HG02759 (cell line): Measurements from ENCODE around the gene CNFN.
A peak's percentile ranks its signal among the peaks of the same experiment; 100 is the strongest.

Source experiments
- ATAC-seq: cut with Tn5 transposase; IDR thresholded peaks from one replicate; pipeline ENCODE4 v1.9.1; 2021; ENCODE audit warnings: mild to moderate bottlenecking, moderate library complexity; ENCODE audit not compliant: unreplicated experiment

The CNFN gene

DNA sequence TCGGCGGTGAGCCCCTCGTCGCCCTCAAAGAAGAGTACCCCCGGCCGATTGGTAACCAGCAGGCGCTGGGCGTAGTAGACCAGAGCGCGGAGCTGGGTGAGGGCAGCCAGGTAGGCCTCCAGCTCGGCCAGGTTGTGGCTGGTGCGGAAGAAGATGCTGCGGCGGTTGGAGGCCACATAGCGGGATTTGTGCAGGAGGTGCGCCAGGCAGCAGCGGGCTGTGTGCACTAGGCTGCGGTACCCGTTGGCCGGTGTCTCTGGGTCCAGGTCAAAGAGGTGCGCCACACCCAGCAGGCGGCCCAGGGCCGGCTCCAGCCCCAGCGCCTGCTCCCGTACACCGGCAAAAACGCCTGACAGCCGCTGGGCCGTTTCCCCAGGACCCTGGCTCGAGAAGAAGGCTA lies 20.3 kb upstream of the CNFN start:
- ATAC-seq: no peak

DNA sequence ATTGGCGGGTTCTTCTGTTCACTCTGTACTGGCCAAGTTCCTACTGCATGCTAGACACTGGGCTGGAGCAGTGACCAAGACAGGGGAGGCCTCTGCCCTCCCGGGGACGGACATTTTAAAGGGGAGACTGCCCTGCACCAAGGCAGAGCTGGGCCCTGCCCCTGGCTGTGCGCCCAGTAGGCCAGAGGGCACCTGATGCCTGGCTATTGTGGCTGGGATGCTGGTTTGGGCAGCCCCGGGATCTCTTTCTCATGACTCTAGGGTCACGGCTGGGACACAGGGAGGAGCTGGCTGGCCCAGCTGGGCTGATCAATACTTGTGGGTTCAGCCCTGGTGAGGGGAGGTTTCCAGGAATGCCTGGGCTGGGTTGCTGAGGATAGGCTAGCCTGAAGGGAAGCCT lies 19.4 kb upstream of the CNFN start:
- ATAC-seq: no peak

DNA sequence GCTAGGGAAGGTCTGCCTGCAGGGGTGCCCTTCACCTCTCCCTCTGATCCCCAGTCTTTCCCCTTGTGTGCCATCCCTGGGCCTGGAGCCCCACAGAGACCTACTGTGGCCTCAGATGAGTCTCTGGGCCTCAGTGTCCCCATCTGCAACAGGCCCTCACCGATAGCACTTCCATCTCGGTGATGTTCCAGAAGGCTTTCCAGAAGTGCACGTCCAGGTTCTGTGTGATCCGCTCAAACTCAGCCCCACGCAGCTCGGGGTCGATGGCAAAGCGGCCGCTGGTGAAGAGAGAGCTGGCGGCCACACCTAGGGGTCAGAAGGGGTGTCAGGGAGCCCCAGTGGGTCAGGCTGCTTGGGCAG lies 17.7 kb upstream of the CNFN start:
- no peak for ATAC-seq

DNA sequence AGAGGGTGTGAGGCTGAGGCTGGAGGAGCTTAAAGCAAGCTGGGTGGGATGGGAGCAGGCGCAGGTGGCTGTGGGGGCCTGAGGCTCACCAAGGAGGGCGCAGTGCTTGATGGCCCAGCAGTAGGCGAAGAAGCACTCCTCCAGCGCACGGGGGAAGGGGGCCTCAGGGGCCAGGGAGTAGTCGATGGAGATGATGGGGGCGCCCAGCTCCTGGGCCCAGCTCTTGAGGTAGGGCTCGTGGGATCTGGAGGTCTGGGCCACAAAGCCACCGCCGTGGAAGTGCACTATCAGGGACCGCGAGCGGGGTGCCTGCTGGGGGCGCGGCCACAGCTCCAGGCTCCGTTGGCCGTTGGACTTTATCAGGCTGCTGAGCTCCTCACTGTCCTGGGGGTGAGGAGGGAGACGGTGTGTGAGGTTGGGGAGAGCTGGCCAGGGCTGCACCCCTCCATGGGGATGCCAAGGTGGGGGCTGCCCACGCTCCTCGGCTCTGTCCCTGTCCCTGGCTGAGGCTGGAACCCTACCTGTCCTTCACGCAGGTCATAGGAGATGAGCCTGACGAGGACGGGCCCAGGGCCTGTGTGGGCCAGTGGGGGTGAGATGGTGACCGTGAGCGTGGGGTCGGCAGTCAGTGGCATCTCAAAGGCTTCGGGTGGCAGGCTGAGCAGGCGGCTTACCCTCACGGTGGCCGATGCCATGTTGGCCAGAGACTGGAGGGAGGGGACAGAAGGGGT lies 17.2 kb upstream of the CNFN start:
- ATAC-seq: no peak

DNA sequence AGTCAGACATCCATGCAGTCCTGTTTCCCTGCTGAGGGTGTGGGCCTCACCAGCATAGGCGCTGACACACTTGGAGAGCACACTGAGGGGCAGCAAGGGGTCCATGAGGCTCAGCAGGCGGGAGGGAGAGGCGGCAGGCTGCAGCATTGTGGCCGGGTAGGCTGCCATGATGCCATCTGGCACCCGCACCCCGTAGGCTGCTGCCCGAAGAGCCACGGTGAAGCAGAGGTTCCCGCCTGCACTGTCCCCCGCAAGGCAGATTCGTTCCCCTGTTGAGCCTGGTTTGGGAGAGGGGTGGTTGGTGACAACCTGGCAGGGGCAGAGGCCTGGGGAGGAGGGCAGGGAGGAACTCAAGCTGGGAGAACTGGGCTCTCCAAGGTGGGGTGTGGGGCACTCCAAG lies 16.0 kb upstream of the CNFN start:
- no peak for ATAC-seq

DNA sequence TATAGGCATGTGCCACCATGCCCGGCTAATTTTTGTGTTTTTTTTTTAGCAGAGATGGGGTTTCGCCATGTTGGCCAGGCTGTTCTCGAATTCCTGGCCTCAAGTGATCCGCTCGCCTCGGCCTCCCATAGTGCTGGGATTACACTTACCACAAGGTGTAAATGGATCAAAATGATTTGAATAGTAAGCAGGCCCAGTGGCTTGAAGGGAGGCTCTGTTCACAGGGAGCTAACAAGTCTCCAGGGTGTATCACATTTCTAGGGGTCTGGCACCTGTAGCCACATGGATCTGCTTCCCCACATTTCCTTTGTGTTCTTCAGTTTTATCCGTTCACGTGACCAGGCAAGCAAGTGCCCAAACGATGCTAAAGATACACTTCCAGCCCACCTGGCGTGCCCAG lies 13.5 kb upstream of the CNFN start:
- no peak for ATAC-seq

DNA sequence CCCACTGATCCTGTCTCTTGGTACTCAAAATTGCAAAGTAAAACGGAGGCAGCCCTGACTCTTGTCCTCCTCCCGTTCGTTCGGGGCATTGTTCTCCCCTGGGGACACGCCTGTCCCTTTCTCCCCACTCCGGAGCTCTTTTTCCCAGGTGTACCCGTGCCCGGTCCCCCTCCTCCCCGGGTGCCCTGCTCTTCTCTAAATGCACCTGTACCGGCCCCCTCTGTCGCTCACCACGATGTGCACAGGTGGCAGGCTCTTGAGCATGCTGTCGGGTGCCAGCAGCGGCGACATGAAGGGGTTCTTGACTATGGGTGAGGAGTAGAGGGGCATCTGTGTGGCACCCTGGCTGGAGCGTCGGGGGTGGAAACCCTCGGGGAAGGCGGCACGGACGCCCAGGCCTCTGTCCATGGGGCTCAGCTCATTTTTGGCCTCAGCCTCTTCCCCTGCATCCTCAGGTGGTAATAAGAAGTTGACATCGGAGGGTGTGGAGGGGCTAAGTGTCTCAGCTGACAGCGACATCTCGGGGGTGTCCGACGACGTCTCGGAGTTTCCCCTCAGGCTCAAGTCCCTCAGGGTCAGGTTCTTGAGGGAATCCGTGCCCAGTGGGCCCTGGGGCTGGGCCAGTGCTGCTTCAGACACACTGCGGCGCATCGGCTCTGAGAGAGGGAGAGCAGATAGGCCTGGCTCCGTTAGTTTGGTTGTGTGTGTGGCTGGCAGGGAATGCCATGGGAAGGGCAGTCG lies 12.4 kb upstream of the CNFN start:
- no peak for ATAC-seq

DNA sequence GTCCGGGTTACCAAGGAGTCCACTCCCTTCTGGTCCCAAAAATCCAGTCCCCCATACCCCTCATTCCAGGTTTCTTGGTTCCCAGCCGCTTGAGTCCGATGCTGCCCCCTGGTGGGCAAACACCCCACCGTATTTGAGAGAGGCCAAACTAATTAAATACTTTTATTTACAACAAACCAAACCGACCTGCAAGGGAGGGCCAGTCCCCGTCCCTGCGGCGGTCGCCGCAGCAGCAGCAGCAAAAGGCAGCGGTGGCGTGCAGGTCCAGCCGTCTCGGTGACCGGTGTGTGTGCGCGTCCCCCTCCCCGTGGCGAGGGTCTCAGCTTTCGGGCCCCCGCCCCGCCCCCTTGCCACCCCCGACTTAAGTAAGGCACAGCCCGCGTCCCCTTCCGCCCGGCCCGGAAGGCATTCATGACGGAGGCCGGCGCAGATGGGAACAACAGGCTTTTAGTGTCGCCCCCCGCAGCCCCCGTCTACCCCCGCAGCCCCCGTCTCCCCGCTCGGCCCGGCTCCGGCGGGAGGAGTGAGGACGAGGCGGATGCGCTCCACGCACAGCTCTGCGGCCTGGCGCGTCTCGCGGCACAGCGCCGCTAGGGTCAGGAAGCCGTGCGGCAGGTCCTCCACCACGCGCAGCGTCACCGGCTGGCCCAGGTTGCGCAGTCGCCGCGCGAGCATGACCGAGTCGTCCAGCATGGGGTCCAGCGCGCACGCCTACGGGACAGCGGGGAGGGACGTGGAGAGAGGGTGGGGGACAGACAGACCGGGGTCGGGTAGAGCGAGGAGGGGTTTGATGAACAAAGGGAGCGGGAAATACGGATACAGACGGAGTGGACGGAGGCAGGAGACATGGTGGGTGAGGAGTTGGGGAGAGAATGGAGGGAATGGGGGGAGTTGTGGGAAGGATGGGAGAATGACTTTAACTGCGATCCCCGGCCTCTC lies 11.5 kb upstream of the CNFN start:
- ATAC-seq: no peak

DNA sequence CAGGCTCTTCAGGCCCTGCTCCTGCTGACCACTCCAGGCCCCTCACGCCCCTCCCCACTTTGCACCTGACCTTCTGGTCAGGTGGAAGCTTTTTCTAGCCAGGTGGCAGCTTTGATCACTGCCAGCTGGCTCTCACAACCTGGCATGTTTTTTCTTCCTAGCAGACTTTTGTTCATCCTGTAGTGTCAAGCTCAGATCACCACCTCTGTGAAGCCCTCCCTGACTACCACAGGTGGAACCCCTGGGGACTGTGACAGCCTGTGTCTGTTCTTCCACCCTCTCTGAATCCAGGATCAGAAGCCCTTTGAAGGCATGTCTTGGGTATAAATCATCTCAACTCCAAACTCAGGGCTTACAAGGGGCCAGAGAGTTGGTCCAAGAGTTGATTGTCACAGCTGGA lies 10.3 kb upstream of the CNFN start:
- no peak for ATAC-seq

DNA sequence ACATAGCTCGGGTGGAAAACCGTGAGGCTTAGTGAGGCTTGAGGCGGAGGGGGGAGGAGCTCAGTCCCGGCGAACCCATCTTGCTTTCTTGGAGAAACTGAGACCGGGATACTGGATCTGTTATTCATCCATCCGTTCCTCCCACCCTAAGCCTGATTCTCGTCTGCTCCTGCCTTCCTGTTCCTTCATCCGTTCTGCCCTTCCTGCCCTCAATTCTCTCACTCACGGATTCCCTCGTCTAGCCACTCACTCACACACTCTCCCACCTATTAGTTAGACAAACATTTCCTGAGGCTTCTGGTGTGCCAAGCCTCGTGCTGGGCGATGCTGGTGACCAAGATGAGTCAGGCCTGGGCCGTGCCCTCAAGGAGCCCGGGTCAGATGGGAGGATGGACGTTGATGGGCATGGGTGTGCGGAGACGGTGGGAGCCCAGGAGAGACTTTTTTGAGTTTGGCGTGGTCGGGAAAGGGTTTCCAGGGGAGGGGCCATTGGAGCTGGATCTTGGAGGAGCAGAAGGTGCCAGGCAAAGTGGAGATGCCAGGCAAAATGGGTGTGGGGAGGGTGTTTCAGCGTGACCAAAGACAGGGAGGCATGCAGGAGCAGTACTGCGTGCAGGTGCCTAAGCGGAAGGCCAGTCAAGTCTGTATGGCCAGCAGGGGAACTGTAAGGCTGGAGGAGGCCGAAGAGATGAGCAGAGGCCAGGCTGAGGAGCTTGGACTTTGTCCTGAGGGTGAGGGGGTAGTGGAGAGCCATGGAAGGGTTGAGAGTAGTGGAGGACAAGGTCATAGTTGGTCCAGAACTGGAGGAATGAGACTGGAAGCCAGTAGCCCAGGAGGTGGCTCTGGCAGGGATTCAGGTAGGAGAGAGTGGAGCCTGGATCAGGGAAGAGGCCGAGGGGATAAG lies 7.4 kb upstream of the CNFN start:
- no peak for ATAC-seq

DNA sequence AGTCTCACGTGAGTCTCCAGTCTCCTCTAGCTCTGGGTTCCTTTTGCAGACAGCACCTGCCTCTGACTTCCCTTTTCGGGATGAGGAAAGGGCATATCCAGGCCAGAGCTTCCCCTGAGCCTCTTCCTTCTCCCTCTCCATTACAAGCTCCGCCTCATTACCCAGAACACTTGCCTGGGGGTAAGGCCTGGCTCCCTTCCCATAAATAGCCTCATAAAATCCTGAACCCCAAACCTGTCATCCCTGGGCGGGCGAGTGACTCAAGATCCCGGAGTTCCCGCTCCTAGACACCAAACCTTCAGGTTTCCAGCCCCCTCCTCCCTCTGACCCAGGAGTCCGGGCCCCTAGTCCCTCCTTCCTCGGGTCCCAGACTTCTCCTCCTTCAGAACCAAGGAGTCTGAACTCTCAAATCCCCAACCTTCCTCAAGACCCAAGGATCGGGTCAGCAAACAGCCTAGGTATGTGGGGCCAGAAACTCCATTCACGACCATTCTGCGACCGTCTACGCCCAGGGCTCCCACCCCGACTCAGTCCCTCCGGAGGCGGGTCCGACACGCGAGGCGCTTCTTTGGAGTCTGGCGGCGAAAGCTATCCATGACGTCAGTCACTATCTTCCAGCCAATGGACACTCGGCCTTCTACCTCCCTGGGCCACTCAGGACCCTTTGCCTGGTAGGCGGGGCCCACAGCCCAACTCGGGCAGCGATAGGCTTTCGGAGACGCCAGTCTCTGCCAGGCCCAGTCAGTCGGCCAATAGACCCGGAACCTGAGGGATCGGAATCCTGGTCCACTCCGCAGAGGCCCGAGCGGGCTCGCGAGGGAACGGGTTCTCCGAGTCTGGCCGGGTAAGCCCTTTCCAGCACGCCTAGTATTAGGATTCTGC lies 6.5 kb upstream of the CNFN start:
- ATAC-seq: peak; percentile 97

DNA sequence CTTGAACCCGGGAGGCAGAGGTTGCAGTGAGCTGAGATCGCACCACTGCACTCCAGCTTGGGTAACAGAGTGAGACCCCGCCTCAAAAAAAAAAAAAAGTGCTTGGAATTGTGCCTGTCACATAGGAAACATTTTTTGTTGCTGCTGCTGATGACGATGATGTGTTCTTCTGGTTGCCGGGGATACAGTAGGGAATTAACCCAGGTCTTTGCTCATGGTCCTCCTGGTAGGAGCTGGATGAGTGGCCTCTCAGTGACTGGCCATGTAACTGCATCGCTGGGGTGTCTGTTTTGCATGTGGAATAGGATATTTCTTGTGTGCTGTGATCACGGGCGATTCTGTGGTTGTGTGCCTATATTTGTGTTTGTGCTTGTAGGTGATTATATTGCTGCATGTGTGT lies 4.7 kb upstream of the CNFN start:
- ATAC-seq: no peak

DNA sequence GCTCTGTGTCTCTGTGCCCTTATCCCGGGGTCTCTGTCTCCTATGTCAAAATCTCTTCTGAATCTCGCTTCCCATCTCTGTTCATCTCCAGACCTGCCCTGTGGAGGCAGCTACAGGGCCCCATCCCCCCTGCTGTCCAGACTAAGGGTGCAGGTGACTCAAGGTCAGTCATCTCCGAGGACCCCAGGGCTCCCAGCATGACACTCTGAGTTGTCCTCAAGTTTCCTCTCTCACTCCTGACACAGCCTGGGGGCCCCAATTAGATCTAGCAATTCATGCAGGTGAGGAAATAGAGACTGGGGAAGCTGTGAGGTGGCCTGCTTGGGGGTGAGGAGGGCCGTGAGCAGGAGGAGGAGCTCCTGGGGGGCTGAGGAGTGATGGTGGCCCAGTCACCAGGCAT lies 2.1 kb upstream of the CNFN start:
- no peak for ATAC-seq

DNA sequence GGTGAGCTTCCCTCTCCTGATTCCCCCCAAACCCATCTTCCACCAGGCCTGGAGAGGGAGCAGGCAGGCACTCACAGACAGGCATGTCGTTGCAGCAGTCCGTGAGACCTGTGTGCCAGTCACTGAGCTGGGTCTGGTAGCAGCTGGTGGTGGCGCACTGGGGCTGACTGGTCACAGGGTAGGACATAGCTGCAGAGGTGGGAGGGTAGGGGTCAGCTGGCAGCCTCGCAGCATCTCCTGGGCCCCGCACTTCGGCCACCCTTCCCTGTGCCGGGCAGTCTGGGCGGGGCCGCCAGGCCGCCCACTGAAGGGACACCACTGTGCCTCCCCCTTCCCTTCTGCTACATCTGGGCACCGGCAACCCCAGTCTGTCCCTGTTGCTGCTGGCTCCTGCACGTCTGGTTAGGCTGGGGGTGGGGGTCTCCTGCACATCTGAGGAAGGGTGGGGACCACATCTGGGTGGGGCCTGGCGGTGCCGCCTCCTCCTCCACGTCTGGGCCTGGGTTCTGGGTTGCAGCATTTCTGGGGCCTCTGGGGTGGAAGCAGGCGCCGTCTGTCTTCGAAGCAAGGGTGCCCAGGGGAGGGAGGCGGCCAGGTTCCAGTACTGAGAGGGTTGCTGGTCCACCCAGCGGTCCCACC lies 1.1 kb downstream of the CNFN start:
- ATAC-seq: no peak

DNA sequence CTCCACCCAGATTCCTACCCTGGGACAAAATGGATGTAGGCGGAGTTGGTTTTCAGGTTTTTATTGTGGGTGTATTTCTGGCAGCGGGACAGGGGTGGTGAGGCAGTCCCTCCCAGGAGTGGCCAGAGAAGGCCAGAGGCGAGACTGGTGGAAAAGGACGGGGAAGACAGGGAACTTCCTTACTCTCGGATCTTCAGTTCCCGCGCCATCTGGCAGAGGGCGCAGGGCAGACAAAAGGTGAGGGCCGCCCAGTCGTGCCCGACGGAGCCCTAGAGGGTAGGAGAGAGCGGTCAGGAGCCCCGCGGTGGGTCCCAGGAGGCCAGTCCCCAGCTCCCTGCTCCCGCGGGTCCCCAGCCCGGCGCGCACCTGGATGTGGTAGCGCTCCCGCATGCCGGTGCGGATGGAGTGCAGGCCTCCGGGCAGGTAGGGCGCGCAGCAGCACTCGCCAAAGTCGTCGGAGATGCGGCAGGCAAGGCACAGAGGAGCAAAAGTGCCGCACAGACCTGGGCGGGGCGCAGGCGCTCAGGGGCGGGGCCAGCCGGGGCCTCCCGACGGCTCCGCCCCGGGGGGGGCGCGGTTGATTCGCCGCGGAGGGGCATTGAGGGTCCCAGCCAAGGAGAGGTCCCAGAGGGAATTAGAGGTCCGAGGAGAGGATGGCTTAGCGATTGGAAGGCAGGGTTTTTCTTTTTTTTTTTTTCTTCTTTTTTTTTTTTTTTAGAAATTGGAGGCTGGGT lies 3.0 kb downstream of the CNFN start:
- ATAC-seq: peak; percentile 54

DNA sequence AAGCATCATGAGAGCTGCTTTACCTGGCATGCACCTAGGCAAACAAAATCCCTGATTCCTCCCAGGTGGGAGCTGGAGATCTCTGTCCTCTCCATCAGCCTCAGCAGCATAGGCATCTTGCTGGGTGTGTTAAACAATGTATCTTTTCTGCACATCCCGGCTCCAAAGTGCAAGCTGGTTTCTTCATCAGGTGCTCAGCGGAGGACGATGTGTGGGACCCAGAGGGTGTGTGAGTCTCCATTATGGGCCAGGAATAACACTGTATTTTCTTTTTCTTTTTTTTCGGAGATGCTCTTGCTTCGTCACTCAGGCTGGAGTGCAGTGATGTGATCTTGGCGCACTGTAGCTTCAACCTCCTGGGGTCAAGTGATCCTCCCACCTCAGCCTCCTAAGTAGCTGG lies 9.9 kb downstream of the CNFN start:
- no peak for ATAC-seq

DNA sequence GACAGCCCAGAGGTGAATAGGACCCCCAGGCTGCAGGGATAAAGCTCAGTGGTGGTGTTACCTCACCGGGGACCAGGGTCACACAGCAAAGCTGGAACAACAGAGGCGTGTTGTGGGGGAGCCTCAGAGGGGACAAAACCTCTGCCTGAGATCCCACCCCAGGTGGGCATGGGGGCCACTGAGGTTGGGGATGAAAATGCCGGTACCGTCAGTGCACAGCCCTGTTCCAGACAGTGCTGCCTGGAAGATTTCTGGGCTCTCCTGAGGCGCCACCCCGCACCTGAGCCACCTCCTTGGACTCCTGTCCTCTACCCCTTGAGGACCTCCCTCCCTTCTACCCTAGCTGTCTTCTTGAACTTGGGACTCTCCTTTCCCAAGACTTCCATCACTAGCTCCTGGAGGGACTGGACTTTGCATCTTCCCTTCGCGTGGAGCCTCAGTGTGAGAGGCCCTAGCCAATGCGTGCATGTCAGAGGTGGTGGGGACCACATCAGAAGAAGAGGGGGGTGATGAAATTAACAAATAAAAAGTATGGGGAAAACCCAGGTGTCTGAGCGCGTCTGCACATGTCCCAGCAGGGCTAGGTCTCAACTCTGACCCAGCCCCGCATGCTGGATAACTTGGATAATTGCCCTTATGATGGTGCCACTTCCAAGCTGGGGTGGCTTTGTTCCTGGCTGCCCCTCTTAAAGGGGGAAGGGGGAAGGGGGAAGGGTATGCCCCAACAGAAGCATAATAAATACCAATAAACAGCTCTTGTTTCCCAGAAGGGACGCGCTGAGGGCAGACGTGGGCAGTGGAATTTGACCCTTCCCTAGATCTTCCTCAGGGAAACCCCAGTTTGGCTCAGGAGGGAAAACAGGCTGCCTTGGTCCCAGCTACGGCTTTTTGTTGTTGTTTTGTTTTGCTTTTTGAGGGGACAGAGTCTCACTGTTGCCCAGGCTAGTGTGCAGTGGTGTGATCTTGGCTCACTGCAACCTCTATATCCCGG lies 11.6 kb downstream of the CNFN start:
- no peak for ATAC-seq
